ENCODE data around the gene FAM20C.

DNA sequence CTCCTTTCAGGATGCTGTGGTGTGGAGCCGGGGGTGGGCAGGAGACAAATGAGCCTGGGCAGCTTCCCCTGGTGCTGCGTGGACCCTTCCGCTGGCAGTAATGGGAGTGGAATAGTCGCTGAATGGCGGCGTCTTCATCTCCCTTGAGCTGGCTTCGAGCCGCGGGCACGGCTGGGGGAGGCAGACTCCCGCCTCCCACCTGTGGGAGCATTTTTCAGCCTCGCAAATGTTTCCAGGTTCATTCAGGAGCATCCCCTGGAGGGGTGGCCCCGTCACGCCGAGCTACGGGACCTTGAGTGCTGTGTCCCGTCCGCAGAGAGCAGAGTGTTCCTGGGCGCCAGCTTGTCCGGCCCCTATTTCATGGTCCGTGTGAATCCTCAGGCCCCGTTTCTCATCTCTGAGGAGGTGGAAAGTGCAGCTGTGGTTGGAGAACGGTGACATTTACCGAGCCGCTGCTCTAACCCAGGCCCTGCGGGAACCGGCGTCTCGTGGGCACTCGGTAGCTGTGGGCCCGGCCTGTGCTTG is 18.1 kb downstream of the FAM20C start:
- TF ChIP-seq, protein P1, sequence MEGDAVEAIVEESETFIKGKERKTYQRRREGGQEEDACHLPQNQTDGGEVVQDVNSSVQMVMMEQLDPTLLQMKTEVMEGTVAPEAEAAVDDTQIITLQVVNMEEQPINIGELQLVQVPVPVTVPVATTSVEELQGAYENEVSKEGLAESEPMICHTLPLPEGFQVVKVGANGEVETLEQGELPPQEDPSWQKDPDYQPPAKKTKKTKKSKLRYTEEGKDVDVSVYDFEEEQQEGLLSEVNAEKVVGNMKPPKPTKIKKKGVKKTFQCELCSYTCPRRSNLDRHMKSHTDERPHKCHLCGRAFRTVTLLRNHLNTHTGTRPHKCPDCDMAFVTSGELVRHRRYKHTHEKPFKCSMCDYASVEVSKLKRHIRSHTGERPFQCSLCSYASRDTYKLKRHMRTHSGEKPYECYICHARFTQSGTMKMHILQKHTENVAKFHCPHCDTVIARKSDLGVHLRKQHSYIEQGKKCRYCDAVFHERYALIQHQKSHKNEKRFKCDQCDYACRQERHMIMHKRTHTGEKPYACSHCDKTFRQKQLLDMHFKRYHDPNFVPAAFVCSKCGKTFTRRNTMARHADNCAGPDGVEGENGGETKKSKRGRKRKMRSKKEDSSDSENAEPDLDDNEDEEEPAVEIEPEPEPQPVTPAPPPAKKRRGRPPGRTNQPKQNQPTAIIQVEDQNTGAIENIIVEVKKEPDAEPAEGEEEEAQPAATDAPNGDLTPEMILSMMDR (IDR thresholded peaks at IDR 0.05): no peak
- TF ChIP-seq POLR2A (IDR thresholded peaks at IDR 0.05): no peak
